NCI-H1694 (cell line): Measurements from ENCODE around the gene ETV2.
A peak's percentile ranks its signal among the peaks of the same experiment; 100 is the strongest.
"Not testable (repeated sequence)": the region's sequence is repeated elsewhere in the genome, so short reads cannot be mapped to it uniquely, and the experiment has no call there.

ENCODE experiments used
- DNase-seq: peaks from one replicate; lab custom pipeline; 2025; lab: John Stamatoyannopoulos, UW

The ETV2 gene

DNA sequence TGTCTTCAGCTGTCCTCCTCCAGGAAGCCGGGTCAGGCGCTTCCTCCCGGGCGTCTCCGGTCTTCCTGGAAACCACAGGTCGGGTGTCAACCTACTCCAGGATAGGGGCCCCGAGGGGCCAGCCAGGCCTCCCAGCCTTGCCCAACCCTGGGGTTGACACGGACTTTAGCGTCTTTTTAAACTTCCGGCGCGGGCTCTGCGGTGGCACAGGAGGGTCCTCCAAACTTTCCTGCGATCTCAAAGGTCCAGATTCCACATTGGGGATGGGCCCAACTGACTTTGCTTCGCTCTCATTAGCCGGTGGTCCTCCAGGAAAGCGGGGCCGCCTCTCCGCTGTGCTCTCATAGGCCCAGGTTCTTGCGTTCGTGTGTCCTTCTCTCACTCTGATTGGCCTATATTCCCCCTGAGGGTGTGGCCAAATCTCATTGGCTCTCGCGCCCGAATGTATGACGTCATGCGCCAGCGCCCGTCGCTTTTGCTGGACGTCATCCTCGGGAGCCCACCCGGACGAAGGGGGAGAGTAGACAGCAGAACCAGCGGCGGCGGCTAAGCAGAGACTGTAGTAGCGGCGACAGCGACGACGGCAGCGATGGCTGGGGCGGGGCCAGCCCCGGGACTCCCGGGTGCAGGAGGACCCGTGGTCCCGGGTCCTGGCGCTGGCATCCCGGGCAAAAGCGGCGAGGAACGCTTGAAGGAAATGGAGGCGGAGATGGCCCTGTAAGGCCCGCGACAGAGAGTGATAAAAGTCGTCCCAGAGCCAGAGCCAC lies 12.8 kb upstream of the ETV2 start, which contains the start of gene RBM42:
Gene RBM42, plus strand, starts transcription at position 472 of the 767 bp plus-strand sequence. Its CDS starts 118 bp downstream, at position 590.
- peak; percentile 98 for DNase-seq

GRCh38 chr19:35629332-35629633 lies 12.3 kb upstream of the ETV2 start:
- DNase-seq = no peak

- DNase-seq = no peak
Measured at GRCh38 chr19:35633727-35634440, 7.7 kb upstream of the ETV2 start.

- no peak for DNase-seq
Measured at GRCh38 chr19:35636651-35637050, 4.9 kb upstream of the ETV2 start.

- DNase-seq = no peak
Measured at GRCh38 chr19:35637165-35637564, 4.4 kb upstream of the ETV2 start.

DNA sequence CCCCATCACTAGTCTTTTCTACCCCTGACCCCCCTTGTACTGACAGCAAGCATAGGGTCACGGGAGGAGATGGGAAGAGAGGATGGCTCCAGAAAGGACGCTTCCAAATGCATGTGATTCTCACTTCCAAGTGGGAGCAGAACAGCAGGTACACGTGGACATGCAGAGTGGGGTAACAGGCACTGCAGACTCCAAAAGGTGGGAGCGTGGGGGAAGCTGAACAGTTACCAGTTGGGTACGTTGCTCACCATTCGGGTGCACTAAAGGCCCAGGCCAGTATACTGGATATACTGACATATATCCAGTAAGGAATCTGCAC lies 2.3 kb upstream of the ETV2 start:
- no peak for DNase-seq

- no peak for DNase-seq
Measured at GRCh38 chr19:35639863-35640262, 1.7 kb upstream of the ETV2 start.

DNA sequence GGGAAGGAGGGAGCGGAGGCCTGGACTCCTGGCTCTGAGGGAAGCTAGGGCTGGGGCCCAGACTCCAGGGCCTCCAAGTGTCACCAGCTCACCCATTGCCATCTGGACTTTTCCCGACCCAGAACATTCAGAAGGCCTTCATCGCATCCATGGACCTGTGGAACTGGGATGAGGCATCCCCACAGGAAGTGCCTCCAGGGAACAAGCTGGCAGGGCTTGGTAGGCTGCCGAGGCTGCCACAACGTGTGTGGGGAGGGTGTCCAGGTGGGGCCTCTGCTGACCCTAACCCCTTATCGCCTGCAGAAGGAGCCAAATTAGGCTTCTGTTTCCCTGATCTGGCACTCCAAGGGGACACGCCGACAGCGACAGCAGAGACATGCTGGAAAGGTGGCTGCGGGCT lies 767 bp downstream of the ETV2 start:
- DNase-seq = no peak

GRCh38 chr19:35642798-35643254 lies 1.3 kb downstream of the ETV2 start:
- no peak for DNase-seq

- peak; percentile 60 for DNase-seq
Measured at GRCh38 chr19:35643255-35644205, 2.0 kb downstream of the ETV2 start.

DNA sequence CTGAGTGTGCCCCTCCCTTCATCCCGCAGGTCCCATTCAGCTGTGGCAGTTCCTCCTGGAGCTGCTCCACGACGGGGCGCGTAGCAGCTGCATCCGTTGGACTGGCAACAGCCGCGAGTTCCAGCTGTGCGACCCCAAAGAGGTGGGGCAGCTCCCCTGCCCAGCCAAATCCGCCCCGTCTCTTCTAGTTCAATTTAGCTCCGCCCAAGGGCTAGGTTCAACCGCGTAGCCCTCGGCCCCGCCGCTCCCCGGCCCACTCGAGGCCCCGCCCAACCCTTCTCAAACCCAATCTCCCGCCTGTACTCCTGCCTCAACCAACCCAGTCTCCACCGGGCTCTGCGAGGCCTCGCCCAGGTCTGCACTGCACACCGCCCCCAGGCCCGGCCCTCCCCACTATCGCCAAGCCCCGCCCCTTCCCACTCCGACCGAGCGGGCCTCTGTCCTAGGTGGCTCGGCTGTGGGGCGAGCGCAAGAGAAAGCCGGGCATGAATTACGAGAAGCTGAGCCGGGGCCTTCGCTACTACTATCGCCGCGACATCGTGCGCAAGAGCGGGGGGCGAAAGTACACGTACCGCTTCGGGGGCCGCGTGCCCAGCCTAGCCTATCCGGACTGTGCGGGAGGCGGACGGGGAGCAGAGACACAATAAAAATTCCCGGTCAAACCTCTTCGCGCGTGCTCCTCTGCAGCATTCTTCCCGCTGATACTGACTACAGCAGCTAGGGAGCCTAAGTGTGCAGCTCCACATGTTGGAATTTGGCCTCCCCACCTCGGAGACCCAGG lies 2.9 kb downstream of the ETV2 start:
- DNase-seq = peak; percentile 93

DNA sequence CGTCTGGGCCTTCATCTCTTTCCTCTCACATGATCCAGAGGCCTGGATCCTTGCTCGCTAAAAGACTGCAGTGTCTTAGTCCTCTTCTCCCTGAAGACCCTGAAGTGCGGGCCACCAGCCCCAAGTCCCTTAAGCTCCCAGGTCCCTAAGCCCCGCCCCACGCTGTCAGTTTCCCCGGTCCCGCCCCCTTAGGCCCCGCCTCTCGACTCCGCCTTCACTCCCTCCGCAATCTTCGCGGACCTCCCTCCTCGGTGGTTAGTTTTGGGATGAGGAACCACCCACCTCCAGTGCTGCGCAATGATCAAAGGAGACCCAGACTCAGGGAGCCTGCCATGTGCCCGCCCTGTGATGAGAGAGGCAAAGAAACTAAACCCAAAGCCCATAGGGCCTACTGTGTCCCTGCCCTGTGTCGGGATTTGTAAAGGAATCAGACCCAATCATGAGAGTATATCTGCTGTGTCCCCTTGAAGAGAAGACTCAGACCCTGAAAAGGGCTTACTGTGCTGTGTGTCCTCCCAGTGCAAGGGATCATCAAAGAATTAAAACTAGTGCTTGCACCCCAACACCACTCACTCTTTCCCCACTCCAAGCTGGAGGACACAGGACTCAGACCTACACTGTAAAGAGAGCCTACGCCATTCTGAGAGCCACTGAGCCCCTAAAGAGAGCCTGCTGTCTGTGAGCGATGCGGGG lies 3.6 kb downstream of the ETV2 start:
- DNase-seq = no peak

DNA sequence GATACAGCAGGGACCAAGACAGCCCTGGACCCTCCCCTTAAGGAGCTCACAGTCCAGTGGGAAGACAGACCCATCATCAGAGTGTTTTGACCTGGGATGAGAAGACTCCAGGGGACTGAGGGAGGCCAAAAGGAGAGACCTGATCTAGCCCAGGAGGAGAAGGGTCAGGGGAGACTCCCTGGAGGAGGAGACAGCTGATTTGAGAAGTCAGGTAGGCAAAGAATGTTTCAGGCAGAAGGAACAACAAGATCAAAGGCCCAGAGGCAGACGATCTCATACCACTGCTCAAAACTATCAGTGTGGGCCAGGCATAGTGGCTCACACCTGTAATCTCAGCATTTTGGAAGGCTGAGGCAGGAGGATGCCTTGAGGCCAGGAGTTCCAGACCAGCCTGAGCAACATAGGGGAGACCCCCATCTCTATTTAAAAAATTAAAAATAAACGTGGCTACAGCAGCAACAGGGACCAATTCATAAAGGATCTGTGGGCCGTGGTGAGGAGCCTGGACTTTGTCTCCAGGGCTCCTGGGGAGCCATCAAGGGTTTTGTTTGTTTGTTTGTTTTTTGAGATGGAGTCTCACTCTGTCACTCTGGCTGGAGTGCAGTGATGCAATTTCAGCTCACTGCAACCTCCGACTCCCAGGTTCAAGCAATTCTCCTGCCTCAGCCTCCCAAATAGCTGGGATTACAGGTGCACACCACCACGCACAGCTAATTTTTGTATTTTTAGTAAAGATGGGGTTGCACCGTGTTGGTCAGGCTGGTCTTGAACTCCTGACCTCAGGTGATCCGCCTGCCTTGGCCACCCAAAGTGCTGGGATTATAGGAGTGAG lies 4.4 kb downstream of the ETV2 start:
- DNase-seq = no peak

GRCh38 chr19:35648017-35648961 lies 6.7 kb downstream of the ETV2 start, which contains the start of gene COX6B1:
TSS of gene COX6B1 (plus strand) at chr19:35648323. CDS start at chr19:35651244, 2,921 bp downstream.
- peak; percentile 97 for DNase-seq

DNA sequence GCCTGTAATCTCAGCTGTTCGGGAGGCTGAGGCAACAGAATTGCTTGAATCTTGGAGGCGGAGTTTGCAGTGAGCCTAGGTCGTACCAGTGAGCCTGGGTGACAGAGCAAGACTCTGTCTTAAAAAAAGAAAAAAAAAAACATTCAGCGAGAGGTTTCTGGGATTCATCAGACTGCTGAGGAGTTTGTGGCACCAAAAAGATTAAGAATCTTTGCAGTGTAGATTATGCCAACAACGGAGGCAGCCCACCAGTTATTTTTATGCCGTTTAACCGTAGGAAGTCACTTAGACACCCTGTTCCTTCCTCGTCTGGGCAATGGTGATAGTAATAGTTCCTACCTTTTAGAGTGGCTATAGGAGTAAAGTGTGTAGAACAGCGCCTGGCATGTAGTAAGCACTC lies 9.0 kb downstream of the ETV2 start:
- no peak for DNase-seq

DNA sequence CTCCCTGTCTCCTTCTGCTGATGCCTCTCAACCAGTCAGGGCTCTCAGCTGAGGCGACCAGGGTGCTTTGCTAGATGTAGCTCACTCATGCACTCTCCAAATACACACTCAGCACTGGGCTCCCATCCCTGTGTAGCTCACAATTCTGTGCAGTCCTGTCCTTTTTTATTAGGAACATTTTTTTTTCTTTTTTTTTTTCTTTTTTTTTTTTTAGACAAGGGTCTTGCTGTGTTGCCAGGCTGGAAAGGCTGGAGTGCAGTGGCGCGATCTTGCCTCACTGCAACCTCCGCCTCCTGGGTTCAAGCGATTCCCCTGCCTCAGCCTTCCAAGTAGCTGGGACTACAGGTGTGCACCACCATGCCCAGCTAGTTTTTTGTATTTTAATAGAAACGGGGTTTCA lies 13.3 kb downstream of the ETV2 start:
- not testable (repeated sequence) for DNase-seq

DNA sequence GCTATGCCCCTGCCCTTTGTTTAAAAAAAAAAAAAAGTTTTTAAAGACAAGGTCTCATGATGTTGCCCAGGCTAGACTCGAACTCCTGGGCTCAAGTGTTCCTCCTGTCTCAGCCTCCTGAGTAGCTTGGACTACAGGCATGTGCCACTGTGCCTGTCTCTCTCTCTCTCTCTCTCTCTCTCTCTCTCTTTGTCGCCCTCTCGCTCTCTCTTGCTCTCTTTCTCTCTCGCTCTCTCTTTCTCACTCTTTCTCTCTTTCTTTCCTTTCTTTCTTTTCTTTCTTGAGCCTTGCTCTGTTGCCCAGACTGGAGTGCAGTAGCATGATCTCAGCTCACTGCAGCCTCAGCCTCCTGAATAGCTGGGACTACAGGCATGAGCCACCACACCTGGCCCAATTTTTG lies 14.1 kb downstream of the ETV2 start:
- no peak for DNase-seq

GRCh38 chr19:35656700-35657099 lies 15.2 kb downstream of the ETV2 start:
- DNase-seq = no peak
